ENCODE measurements around the gene TMEM135. TPM values are rescaled to one million over a fixed set of nuclear protein-coding genes. Genes with fewer than 3 reads are reported as not detected.

The TMEM135 gene
- total RNA-seq, 1 experiment from 2014 or later, result 12.6 TPM

DNA sequence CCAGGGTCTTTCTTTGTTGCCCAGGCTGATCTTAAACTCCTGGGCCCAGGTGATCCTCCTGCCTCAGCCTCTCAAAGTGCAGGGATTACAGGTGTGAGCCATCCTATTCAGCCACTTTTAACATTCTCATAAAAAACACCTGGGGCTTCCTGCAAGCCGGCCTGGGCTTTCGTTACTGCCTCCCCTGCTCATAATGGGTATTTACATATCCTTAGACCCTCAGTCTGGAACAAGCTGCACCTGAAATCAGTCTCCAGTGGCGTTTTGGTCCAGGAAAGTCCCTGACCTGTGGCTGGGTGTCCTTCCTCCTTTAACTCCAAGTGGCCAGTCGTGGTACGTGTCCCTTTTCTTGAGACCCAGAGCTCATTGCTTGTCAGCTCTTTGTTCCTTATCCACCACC lies 320.7 kb downstream of the TMEM135 start:
- Mint-ChIP-seq H3K27ac (ENCODE audit: unreplicated experiment) (no peak overlapping the region), H3K4me3 (ENCODE audit: low read depth, unreplicated experiment) (no peak overlapping the region), H3K27me3 (ENCODE audit: unreplicated experiment) (no peaks in the 10 kb centered on the region), H3K9me3 (ENCODE audit: low read depth, unreplicated experiment) (no peaks in the 10 kb centered on the region), H3K36me3 (ENCODE audit: insufficient read depth, unreplicated experiment) (no peaks in the 10 kb centered on the region), H3K4me1 (ENCODE audit: low read depth, unreplicated experiment) (no peaks in the 10 kb centered on the region)
- no peak for DNase-seq
- intact Hi-C loops (cut with micrococcal nuclease; ENCODE audit: unreplicated experiment), result loop anchor here (10.0 kb wide), 1 partner anchor 1196 kb away; no protein-coding TSS in a partner anchor
- CTCF ChIA-PET, result no interaction called here
- BruUV-seq (replicated peaks), result no TSS peak
- TF ChIP-seq, protein P1, sequence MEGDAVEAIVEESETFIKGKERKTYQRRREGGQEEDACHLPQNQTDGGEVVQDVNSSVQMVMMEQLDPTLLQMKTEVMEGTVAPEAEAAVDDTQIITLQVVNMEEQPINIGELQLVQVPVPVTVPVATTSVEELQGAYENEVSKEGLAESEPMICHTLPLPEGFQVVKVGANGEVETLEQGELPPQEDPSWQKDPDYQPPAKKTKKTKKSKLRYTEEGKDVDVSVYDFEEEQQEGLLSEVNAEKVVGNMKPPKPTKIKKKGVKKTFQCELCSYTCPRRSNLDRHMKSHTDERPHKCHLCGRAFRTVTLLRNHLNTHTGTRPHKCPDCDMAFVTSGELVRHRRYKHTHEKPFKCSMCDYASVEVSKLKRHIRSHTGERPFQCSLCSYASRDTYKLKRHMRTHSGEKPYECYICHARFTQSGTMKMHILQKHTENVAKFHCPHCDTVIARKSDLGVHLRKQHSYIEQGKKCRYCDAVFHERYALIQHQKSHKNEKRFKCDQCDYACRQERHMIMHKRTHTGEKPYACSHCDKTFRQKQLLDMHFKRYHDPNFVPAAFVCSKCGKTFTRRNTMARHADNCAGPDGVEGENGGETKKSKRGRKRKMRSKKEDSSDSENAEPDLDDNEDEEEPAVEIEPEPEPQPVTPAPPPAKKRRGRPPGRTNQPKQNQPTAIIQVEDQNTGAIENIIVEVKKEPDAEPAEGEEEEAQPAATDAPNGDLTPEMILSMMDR (IDR thresholded peaks at IDR 0.05; ENCODE audit: unreplicated experiment), result no peak

GRCh38 chr11:87359401-87359800 lies 321.7 kb downstream of the TMEM135 start:
- intact Hi-C loops (cut with micrococcal nuclease; ENCODE audit: unreplicated experiment), result loop anchor here (10.0 kb wide), 1 partner anchor 1195 kb away; no protein-coding TSS in a partner anchor
- no peaks in the 10 kb centered on the region for H3K27me3 Mint-ChIP-seq (ENCODE audit: unreplicated experiment)
- TF ChIP-seq, protein P1 (IDR thresholded peaks at IDR 0.05; ENCODE audit: unreplicated experiment), result no peak
- no peaks in the 10 kb centered on the region for H3K4me1 Mint-ChIP-seq (ENCODE audit: low read depth, unreplicated experiment)
- CTCF ChIA-PET, result no interaction called here
- BruUV-seq (replicated peaks), result no TSS peak
- no peak for DNase-seq
- no peaks in the 10 kb centered on the region for H3K36me3 Mint-ChIP-seq (ENCODE audit: insufficient read depth, unreplicated experiment)
- no peak overlapping the region for H3K4me3 Mint-ChIP-seq (ENCODE audit: low read depth, unreplicated experiment)
- H3K27ac Mint-ChIP-seq (ENCODE audit: unreplicated experiment), result no peak overlapping the region
- H3K9me3 Mint-ChIP-seq (ENCODE audit: low read depth, unreplicated experiment), result no peaks in the 10 kb centered on the region

GRCh38 chr11:87361891-87362290 lies 324.2 kb downstream of the TMEM135 start:
- no peak for DNase-seq
- H3K9me3 Mint-ChIP-seq (ENCODE audit: low read depth, unreplicated experiment), result no peaks in the 10 kb centered on the region
- CTCF ChIA-PET, result no interaction called here

GRCh38 chr11:87366346-87366745 lies 328.6 kb downstream of the TMEM135 start:
- TF ChIP-seq, protein P1 (IDR thresholded peaks at IDR 0.05; ENCODE audit: unreplicated experiment), result no peak
- intact Hi-C loops (cut with micrococcal nuclease; ENCODE audit: unreplicated experiment), result no loop called here
- CTCF ChIA-PET, result no interaction called here
- no peaks in the 10 kb centered on the region for H3K36me3 Mint-ChIP-seq (ENCODE audit: insufficient read depth, unreplicated experiment)
- BruUV-seq (replicated peaks), result no TSS peak
- DNase-seq, result no peak
- no peaks in the 10 kb centered on the region for H3K9me3 Mint-ChIP-seq (ENCODE audit: low read depth, unreplicated experiment)
- H3K4me1 Mint-ChIP-seq (ENCODE audit: low read depth, unreplicated experiment), result no peaks in the 10 kb centered on the region
- peaks cover 31% of the 10 kb centered on the region for H3K27me3 Mint-ChIP-seq (ENCODE audit: unreplicated experiment)
- no peak overlapping the region for H3K4me3 Mint-ChIP-seq (ENCODE audit: low read depth, unreplicated experiment)
- no peak overlapping the region for H3K27ac Mint-ChIP-seq (ENCODE audit: unreplicated experiment)

More at GRCh38 chr11:87361891-87362290, 324.2 kb downstream of the TMEM135 start:
- Mint-ChIP-seq H3K27me3 (ENCODE audit: unreplicated experiment) (no peaks in the 10 kb centered on the region), H3K27ac (ENCODE audit: unreplicated experiment) (no peak overlapping the region), H3K36me3 (ENCODE audit: insufficient read depth, unreplicated experiment) (no peaks in the 10 kb centered on the region), H3K4me3 (ENCODE audit: low read depth, unreplicated experiment) (no peak overlapping the region), H3K4me1 (ENCODE audit: low read depth, unreplicated experiment) (no peaks in the 10 kb centered on the region)
- TF ChIP-seq, protein P1 (IDR thresholded peaks at IDR 0.05; ENCODE audit: unreplicated experiment), result no peak
- no TSS peak for BruUV-seq (replicated peaks)
- intact Hi-C loops (cut with micrococcal nuclease; ENCODE audit: unreplicated experiment), result no loop called here
